ENCODE results near the gene GTPBP3. TPM values are rescaled to one million over a fixed set of nuclear protein-coding genes. Genes with fewer than 3 reads are reported as not detected.

The GTPBP3 gene
- total RNA-seq, 1 experiment from 2014 or later = 73.0 TPM

- no TSS peak for BruUV-seq (replicated peaks)
- intact Hi-C loops (cut with micrococcal nuclease) = no loop called here
- Histone ChIP-seq H3K9me2 (ENCODE audit: insufficient read depth) (no peaks in the 10 kb centered on the region), H2AFZ (ENCODE audit: low read depth, low read length, poor library complexity, severe bottlenecking) (no peak overlapping the region), H3K36me3 (ENCODE audit: control insufficient read depth in 1 of 2, insufficient read depth in 2 of 2, low read length in 2 of 2) (no peaks in the 10 kb centered on the region), H3K79me2 (ENCODE audit: insufficient read depth, low read length) (no peaks in the 10 kb centered on the region), H3K9ac (ENCODE audit: low read length) (no peak overlapping the region), H3K4me2 (ENCODE audit: low read length) (no peak overlapping the region), H3K9me3 (ENCODE audit: control insufficient read depth in 1 of 2, insufficient read depth in 1 of 2, low read depth in 1 of 2, low read length in 2 of 2) (no peaks in the 10 kb centered on the region), H3K4me1 (ENCODE audit: control insufficient read depth in 1 of 2, insufficient read depth in 2 of 2, low read length in 2 of 2) (peaks cover 12% of the 10 kb centered on the region in 2 experiments), H3K4me3 (replicated peaks in 1 of 2; ENCODE audit: low read depth in 1 of 2, low read length in 2 of 2) (no peak overlapping the region), H3K27me3 (ENCODE audit: insufficient read depth, low read length) (no peaks in the 10 kb centered on the region), H4K20me1 (ENCODE audit: insufficient read depth) (no peaks in the 10 kb centered on the region), H3K27ac (ENCODE audit: low read depth, low read length) (no peak overlapping the region)
- ChIA-PET RAD21 (ENCODE audit: low non-redundant PET in 1 of 2, low total read pairs in 2 of 2, uncharacterized antibody in 2 of 2, unreplicated experiment in 2 of 2) (no interaction called here), POLR2A (no interaction called here), CTCF (interaction anchor here (0.5 to 0.8 kb wide), 2 partner anchors 8 to 16 kb away, joined by 3 read pairs; no protein-coding TSS in a partner anchor)
- no peak for TF ChIP-seq EZH2 (IDR thresholded peaks at IDR 0.05)
- TF ChIP-seq ELF1 (IDR thresholded peaks at IDR 0.05; ENCODE audit: borderline replicate concordance, low read depth) = no peak
- TF ChIP-seq SP1 (IDR thresholded peaks at IDR 0.05; ENCODE audit: low read depth) = no peak
- TF ChIP-seq CBX3 (IDR thresholded peaks at IDR 0.05; ENCODE audit: low read depth) = no peak
- TF ChIP-seq POLR2A (IDR thresholded peaks at IDR 0.05; ENCODE audit: borderline replicate concordance, extremely low read depth, insufficient read depth, insufficient read length) = no peak
- TF ChIP-seq MAX (IDR thresholded peaks at IDR 0.05) = no peak
- TF ChIP-seq POLR2AphosphoS5 (IDR thresholded peaks at IDR 0.05; ENCODE audit: low read depth, low read length) = no peak
- TF ChIP-seq EZH2phosphoT487 (IDR thresholded peaks at IDR 0.05; ENCODE audit: borderline replicate concordance) = no peak
- no peak for TF ChIP-seq EGR1 (IDR thresholded peaks at IDR 0.05; ENCODE audit: low read depth)
- no peak for TF ChIP-seq ATF3 (IDR thresholded peaks at IDR 0.05)
- TF ChIP-seq FOSL1 (IDR thresholded peaks at IDR 0.05; ENCODE audit: low read depth) = no peak
- no peak for TF ChIP-seq YY1 (IDR thresholded peaks at IDR 0.05; ENCODE audit: extremely low read depth, insufficient replicate concordance, low read depth, low read length)
- no peak for TF ChIP-seq TCF7L2 (IDR thresholded peaks at IDR 0.05; ENCODE audit: borderline replicate concordance, extremely low read depth, insufficient read depth, insufficient read length)
- no peak for DNase-seq (ENCODE audit: low read depth, low spot score)
- ATAC-seq = no peak
Observed at GRCh38 chr19:17378271-17378670, 40.9 kb downstream of the GTPBP3 start.
